SK-N-MC (cell line): ENCODE data around the gene FGF19.

Experiments used
- EZH2 ChIP-seq: fragments of 200-600 bp; sonication (generic); IDR thresholded peaks from one replicate; pipeline ENCODE4 v1.6.1; 2017; ENCODE audit warnings: antibody characterized with exemption
- FOXP2 ChIP-seq: optimal IDR thresholded peaks from 2 replicates; pipeline ENCODE3; 2011; ENCODE audit warnings: mild to moderate bottlenecking, moderate library complexity; ENCODE audit not compliant: insufficient read depth; ENCODE audit errors: extremely low read length, control extremely low read depth

- TF ChIP-seq EZH2: no peak
- no peak for TF ChIP-seq FOXP2
These were observed 20.0 kb downstream of the FGF19 start for GRCh38 chr11:69683764-69684333.
